GM12878 (cell line): ENCODE measurements around the gene AGBL2.
"Not testable (repeated sequence)": the region's sequence is repeated elsewhere in the genome, so short reads cannot be mapped to it uniquely, and the experiment has no call there.

ENCODE experiments used
- CBX5 ChIP-seq: sonication (generic); IDR thresholded peaks from 2 replicates; pipeline ENCODE4 v1.6.1; 2016; ENCODE audit warnings: low read depth, moderate library complexity, mild to moderate bottlenecking, inconsistent platforms
- CHD4 ChIP-seq: fragments of 200-600 bp; sonication (generic); IDR thresholded peaks from 2 replicates; pipeline ENCODE4 v1.6.1; 2016; ENCODE audit warnings: mild to moderate bottlenecking
- POLR2A ChIP-seq: IDR thresholded peaks from 2 replicates; pipeline ENCODE4 v1.6.1; 2011; ENCODE audit warnings: low read depth, mild to moderate bottlenecking, low read length
- YY1 ChIP-seq: IDR thresholded peaks from 2 replicates; pipeline ENCODE4 v1.6.1; 2011; ENCODE audit warnings: low read depth, mild to moderate bottlenecking, low read length
- TF ChIP-seq, protein P1 (sequence below): IDR thresholded peaks from 2 replicates; pipeline ENCODE4 v1.6.1; 2011; ENCODE audit warnings: borderline replicate concordance, low read depth, mild to moderate bottlenecking, moderate library complexity, mixed read lengths, low read length; ENCODE audit not compliant: insufficient read depth; ENCODE audit errors: extremely low read length

GRCh38 chr11:47742494-47742893, 27.3 kb upstream of the AGBL2 start:
- TF ChIP-seq, protein P1, sequence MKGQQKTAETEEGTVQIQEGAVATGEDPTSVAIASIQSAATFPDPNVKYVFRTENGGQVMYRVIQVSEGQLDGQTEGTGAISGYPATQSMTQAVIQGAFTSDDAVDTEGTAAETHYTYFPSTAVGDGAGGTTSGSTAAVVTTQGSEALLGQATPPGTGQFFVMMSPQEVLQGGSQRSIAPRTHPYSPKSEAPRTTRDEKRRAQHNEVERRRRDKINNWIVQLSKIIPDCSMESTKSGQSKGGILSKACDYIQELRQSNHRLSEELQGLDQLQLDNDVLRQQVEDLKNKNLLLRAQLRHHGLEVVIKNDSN, result not testable (repeated sequence)
- not testable (repeated sequence) for TF ChIP-seq CBX5, CHD4, YY1, POLR2A
